Activated CD8-positive, alpha-beta memory T cell treated with anti-CD3 and anti-CD28 coated beads for 48 hours (primary cell): ENCODE results near the gene RBM33.

Source experiments
- DNase-seq, 3 experiments: peaks; one replicate each; pipeline ENCODE4 v3.0.0-alpha.2; 2020; ENCODE audit warnings: low read depth in 2 of 3, low spot score in 2 of 3

The RBM33 gene

DNA sequence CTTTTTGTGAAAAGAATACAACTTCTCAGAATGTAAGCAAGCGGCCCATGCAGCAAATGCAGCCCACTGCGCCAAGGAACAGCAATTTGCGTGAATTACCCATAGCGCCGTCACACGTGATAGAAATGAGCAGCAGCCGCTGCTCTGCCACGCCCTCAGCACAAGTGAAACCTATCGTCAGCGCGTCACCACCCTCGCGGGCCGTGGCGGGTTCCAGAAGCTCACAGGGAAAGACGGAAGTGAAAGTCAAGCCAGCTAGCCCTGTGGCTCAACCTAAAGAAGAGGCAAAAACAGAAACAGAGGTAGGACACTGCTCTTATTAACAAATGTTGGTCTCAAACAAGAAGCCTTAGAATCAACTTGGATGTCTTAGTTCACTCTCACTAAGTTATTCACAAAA, 97.3 kb downstream of the RBM33 start:
- no peak for DNase-seq

- DNase-seq, result no peak
Observed at GRCh38 chr7:155743177-155743576, 98.7 kb downstream of the RBM33 start.

DNA sequence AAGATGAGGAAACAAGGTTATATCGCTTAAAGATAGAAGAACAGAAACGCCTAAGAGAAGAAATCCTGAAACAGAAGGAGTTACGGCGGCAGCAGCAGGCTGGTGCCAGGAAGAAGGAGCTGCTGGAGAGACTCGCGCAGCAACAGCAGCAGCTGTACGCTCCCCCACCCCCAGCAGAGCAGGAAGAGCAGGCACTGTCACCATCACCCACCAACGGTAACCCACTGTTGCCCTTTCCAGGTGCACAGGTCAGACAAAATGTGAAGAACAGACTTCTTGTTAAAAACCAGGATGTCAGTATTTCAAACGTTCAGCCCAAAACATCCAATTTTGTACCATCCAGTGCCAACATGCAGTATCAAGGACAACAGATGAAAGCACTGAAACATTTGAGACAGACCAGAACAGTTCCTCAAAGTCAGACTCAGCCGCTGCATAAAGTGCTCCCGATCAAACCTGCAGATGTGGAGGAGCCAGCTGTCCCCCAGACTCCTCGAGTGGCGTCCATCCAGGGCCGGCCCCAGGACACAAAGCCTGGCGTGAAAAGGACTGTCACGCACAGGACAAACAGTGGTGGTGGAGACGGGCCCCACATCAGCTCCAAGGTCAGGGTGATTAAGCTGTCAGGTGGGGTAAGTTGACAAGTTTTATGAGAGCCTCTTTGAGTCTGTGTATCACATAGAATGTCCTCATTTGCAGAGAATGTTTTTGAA, 100.7 kb downstream of the RBM33 start:
- DNase-seq, result no peak

DNA sequence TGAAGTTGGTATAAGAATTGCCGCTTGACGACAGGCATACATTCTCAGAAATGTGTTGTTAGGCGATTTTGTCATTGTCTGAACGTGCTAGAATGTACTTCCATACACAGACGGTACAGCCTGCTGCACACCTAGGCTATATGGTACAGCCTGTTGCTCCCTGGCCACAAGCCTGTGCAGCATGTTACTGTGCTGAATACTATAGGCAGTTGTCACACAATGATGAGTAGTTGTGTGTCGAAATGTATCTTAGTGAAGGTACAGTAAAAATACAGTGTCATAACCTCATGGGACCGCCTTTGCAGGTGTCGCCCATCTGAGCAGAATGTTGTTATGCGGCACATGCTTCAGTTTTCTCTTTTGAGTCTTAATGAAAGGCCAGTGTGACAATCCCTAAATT, 101.3 kb downstream of the RBM33 start:
- DNase-seq, result no peak

DNA sequence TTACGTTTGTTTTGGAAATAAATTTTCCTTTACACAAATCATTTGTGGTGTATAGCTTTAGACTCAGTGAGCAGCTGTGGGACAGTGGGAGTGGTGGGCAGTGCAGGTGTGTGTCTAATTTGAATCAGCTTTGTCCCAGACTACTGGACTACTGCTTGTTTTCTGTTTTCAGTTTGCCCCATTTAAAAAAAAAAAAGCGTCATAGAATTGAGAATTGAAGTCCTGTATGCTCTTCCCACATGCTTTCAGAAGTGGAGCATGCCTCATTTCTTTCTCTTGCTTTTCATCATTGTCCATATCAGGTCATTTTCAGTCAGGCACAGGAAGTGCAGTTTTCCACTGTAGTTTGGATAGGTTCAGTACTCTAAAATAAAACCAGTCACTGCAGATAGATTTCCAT, 101.7 kb downstream of the RBM33 start:
- DNase-seq, result no peak

- DNase-seq, result no peak
Observed at GRCh38 chr7:155747209-155747608, 102.7 kb downstream of the RBM33 start.

GRCh38 chr7:155749578-155749977, 105.1 kb downstream of the RBM33 start:
- DNase-seq, result no peak

- no peak for DNase-seq
Observed at GRCh38 chr7:155750255-155751125, 106.0 kb downstream of the RBM33 start.

DNA sequence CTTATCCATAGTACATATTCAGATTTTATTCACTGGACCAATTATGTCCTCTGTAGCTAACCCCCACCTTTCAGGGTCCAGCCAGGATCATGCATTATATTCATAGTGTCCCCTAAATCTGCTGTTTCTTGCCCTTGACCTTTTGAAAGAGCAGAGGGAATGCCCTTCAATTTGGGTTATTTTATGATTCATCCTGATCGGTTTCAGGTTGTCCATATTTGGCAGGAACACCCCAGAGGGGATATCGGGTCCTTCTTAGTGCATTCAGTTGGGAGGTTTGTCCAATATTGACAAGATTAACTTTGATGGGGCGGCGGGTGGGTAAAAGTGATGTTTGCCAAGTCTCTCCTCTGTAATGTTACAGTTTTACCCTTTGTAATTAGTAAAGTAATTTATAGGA, 106.9 kb downstream of the RBM33 start:
- DNase-seq, result no peak

GRCh38 chr7:155752756-155753445, 108.4 kb downstream of the RBM33 start:
- DNase-seq, result no peak

- DNase-seq, result no peak
Observed at GRCh38 chr7:155753446-155753965, 109.0 kb downstream of the RBM33 start.

DNA sequence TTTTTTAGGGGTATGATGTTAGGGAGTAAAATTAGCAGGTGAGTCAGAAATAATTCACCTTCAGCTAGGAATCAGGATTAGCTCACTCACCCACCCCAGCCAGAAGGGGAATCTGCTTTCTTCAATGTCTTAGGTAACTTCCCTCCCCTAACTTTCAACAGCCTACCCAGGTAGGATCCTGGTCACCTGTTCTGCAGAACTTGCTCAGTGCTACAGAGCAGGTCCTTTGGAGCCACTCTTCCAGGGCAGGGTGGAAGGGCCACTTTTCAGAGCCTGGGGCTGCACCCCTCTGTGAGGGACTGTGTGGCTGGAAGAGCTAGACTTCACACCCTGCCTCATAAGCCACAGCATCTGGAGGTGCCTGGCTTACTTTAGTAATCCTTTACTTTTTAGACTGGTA, 109.7 kb downstream of the RBM33 start:
- no peak for DNase-seq

DNA sequence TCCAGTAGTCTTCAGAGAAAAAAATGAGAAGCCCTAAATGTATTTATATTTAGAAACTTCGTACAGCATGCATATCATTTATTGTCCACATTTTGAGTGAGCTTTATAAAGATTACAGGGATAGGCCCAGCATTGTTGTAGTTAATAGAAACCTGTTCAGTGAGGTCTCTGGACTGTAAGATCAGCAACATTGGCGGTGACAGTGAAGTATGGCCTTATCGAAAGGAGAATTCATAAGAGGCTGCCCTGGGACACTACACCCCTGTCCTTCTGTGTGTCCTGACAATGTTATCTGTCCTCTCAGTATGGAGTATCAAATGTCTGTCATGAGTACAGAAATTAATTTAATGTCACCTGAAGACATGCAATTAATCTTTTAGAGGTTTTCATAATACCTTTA, 110.6 kb downstream of the RBM33 start:
- no peak for DNase-seq

GRCh38 chr7:155756322-155756721, 111.9 kb downstream of the RBM33 start:
- DNase-seq, result no peak

- DNase-seq, result no peak
Observed at GRCh38 chr7:155758348-155758747, 113.9 kb downstream of the RBM33 start.

DNA sequence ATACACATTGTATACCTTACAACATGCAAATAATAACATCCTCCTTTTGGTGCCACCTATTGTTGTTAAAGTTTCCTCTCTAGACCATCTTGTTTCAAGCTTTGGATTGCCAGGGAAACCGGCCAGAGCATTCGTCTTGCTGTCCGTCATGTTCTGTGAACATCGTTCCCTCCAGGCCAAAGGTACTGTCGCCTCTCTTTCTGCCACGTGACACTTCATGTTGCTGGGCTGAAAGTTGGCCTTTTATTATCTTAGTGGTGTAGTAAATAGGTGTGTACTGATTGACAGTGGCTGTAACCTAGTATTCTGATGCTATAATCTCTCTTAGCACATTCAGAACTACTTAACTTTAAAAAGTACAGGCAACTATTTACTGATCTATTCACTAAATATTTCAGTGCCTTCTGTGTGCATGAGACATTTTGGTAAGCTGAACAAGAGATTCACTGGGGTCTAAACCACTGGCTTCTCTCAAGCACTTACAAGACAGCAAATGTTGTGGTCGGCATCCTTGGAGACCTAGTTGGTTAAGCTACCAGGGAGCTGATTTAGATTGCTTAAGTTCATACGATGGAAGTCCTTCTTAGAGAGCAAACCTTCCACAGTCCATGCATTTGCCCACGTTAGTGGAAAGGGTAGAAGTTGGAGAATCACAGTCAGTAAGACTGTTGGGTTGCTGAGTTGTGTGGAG, 115.4 kb downstream of the RBM33 start:
- no peak for DNase-seq

GRCh38 chr7:155761162-155761561, 116.7 kb downstream of the RBM33 start:
- no peak for DNase-seq

- no peak for DNase-seq
Observed at GRCh38 chr7:155762036-155762435, 117.6 kb downstream of the RBM33 start.

- DNase-seq, result no peak
Observed at GRCh38 chr7:155762655-155763054, 118.2 kb downstream of the RBM33 start.

DNA sequence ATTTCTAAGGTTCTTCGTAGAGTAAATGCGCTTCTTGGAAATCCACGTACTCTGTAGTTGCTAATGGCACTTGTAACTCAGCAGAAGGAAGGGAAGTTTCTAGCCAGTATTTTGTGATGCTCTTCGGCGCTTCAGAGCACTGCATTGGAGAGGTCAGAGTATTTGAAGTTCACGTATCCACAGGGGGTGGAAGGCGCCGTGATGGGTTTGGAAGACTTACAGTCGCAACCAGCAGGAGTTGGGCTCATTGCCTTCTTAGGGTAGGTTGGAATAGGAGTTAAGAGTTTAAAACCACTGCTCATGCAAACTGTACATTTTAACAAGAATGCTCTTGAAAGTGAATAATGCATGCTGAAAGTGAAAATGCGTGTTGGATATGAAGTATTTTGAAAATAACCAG, 118.7 kb downstream of the RBM33 start:
- DNase-seq, result no peak
